OCI-LY7 (cell line): ENCODE results near the gene PRSS27. TPM values are rescaled to one million over a fixed set of nuclear protein-coding genes. Genes with fewer than 3 reads are reported as not detected.

ENCODE experiments used
- BruUV-seq: library from RNA; stranded (reverse); fragments of 400-500 nt; replicated peaks from 2 replicates; lab custom pipeline; 2021; lab: Mats Ljungman, UMichigan
- CTCF ChIA-PET: fragments of 300-600 bp; sonication (Branson Sonifier 250); formaldehyde crosslinking; loops from one replicate; lab custom pipeline; 2022; ENCODE audit warnings: antibody characterized with exemption; ENCODE audit not compliant: unreplicated experiment; lab: Charles Lee
- POLR2A ChIA-PET: fragments of 300-600 bp; sonication (Branson Sonifier 250); formaldehyde crosslinking; loops from one replicate; lab custom pipeline; 2022; ENCODE audit warnings: antibody characterized with exemption; lab: Charles Lee
- DNase-seq: peaks from one replicate; pipeline ENCODE4 v3.0.0-alpha.2; 2015; ENCODE audit warnings: low spot score
- H2AFZ ChIP-seq: fragments of 200-600 bp; sonication (generic), shearing (Covaris generic); 2 replicates; pipeline ENCODE4 v1.6.1; 2014; ENCODE audit warnings: mild to moderate bottlenecking, antibody characterized with exemption, low read length, moderate library complexity
- H3K27ac ChIP-seq: fragments of 200-600 bp; sonication (generic); 2 replicates; pipeline ENCODE4 v1.5.1; 2014; ENCODE audit warnings: mixed run types, low read depth, mild to moderate bottlenecking, moderate library complexity, low read length, inconsistent platforms; ENCODE audit not compliant: poor library complexity, severe bottlenecking
- H3K36me3 ChIP-seq: fragments of 200-600 bp; sonication (generic); 2 replicates; pipeline ENCODE4 v1.6.1; 2014; ENCODE audit warnings: mild to moderate bottlenecking, antibody characterized with exemption, low read length, moderate library complexity, mixed read lengths; ENCODE audit not compliant: insufficient read depth
- H3K4me1 ChIP-seq: fragments of 200-600 bp; sonication (generic); 2 replicates; pipeline ENCODE4 v1.5.1; 2014; ENCODE audit warnings: mild to moderate bottlenecking, low read length; ENCODE audit not compliant: insufficient read depth, poor library complexity, severe bottlenecking
- H3K4me2 ChIP-seq: fragments of 200-600 bp; sonication (generic); 2 replicates; pipeline ENCODE4 v1.6.1; 2014; ENCODE audit warnings: mild to moderate bottlenecking, low read length
- H3K4me3 ChIP-seq: fragments of 200-600 bp; sonication (generic); 2 replicates; pipeline ENCODE4 v1.5.1; 2014; ENCODE audit warnings: mild to moderate bottlenecking, low read depth, low read length; ENCODE audit not compliant: poor library complexity, severe bottlenecking
- H3K79me2 ChIP-seq: fragments of 200-600 bp; sonication (generic); 2 replicates; pipeline ENCODE4 v1.6.1; 2016; ENCODE audit warnings: low read depth, mild to moderate bottlenecking, low read length, moderate library complexity, mixed read lengths; ENCODE audit not compliant: insufficient read depth
- H3K9me2 ChIP-seq: fragments of 200-600 bp; sonication (generic); 2 replicates; pipeline ENCODE4 v1.6.1; 2016; ENCODE audit warnings: mild to moderate bottlenecking, low read length, mixed read lengths; ENCODE audit not compliant: insufficient read depth
- H3K9me3 ChIP-seq: fragments of 200-600 bp; sonication (generic); 2 replicates; pipeline ENCODE4 v1.6.1; 2014; ENCODE audit warnings: mild to moderate bottlenecking, mixed run types, low read length, mixed read lengths
- H4K20me1 ChIP-seq: fragments of 200-600 bp; sonication (generic); 2 replicates; pipeline ENCODE4 v1.6.1; 2014; ENCODE audit warnings: mild to moderate bottlenecking, antibody characterized with exemption, low read length, moderate library complexity, mixed read lengths; ENCODE audit not compliant: insufficient read depth
- EZH2phosphoT487 ChIP-seq: fragments of 200-600 bp; sonication (generic); IDR thresholded peaks from 2 replicates; pipeline ENCODE4 v1.6.1; 2018; ENCODE audit warnings: low read depth, borderline replicate concordance, mild to moderate bottlenecking, mixed run types, antibody characterized with exemption, low read length, moderate library complexity, mixed read lengths
- intact Hi-C: fragments of 100-400 bp; cut with micrococcal nuclease; formaldehyde crosslinking; loops from one replicate; pipeline ENCODE4 v1.10.0; 2022; ENCODE audit not compliant: unreplicated experiment
- total RNA-seq, 2 experiments: library from RNA; depleted of rRNA in 1 of 2; stranded (reverse); fragments of >200 nt in 1 of 2; shearing (Covaris generic) in 1 of 2; gene quantifications; 2 replicates each; pipeline ENCODE4 v1.2.3, GENCODE V29; 2014 to 2022
- TF ChIP-seq, protein P1 (sequence below): fragments of 200-600 bp; sonication (generic); conservative IDR thresholded peaks from 2 replicates; pipeline ENCODE4 v1.5.1; 2014; ENCODE audit warnings: mild to moderate bottlenecking, antibody characterized with exemption, low read length, moderate library complexity, mixed read lengths

Gene PRSS27
- total RNA-seq, 2 experiments from 2014 or later, result 2.7 to 7.7 TPM

DNA sequence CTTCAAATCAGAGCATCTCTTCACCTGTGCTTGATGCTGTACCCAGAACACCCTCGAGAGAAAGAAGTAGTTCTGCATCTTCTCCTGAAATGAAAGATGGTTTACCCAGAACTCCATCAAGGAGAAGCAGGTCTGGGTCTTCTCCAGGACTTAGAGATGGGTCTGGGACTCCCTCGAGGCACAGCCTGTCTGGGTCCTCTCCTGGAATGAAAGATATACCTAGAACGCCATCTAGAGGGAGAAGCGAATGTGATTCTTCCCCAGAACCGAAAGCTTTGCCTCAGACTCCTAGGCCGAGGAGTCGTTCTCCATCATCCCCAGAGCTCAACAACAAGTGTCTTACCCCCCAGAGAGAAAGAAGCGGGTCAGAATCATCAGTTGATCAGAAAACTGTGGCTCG is 44.7 kb upstream of the PRSS27 start:
- CTCF ChIA-PET, result no interaction called here
- Histone ChIP-seq H3K36me3 (peaks cover 100% of the 10 kb centered on the region), H3K79me2 (peaks cover 57% of the 10 kb centered on the region), H3K9me3 (no peaks in the 10 kb centered on the region), H3K4me3 (no peak overlapping the region), H2AFZ (no peak overlapping the region), H3K4me1 (no peaks in the 10 kb centered on the region), H3K4me2 (no peak overlapping the region), H4K20me1 (peaks cover 5% of the 10 kb centered on the region), H3K9me2 (no peaks in the 10 kb centered on the region), H3K27ac (no peak overlapping the region)
- no peak for TF ChIP-seq EZH2phosphoT487
- TF ChIP-seq, protein P1, sequence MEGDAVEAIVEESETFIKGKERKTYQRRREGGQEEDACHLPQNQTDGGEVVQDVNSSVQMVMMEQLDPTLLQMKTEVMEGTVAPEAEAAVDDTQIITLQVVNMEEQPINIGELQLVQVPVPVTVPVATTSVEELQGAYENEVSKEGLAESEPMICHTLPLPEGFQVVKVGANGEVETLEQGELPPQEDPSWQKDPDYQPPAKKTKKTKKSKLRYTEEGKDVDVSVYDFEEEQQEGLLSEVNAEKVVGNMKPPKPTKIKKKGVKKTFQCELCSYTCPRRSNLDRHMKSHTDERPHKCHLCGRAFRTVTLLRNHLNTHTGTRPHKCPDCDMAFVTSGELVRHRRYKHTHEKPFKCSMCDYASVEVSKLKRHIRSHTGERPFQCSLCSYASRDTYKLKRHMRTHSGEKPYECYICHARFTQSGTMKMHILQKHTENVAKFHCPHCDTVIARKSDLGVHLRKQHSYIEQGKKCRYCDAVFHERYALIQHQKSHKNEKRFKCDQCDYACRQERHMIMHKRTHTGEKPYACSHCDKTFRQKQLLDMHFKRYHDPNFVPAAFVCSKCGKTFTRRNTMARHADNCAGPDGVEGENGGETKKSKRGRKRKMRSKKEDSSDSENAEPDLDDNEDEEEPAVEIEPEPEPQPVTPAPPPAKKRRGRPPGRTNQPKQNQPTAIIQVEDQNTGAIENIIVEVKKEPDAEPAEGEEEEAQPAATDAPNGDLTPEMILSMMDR, result peak; percentile 50; the same call in 1 of the 2 replicates
- intact Hi-C loops, result no loop called here
- DNase-seq, result no peak
- BruUV-seq, result no TSS peak
- POLR2A ChIA-PET, result no interaction called here

DNA sequence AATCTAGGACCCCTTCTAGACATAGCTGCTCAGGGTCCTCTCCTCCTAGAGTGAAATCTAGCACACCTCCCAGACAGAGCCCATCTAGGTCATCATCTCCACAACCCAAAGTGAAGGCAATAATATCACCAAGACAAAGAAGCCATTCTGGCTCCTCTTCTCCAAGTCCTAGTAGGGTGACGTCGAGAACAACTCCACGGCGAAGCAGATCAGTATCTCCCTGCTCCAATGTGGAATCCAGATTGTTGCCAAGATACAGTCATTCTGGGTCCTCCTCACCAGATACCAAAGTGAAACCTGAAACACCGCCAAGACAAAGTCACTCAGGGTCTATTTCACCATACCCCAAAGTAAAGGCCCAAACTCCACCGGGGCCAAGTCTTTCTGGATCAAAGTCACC is 43.1 kb upstream of the PRSS27 start:
- peaks cover 10% of the 10 kb centered on the region for H4K20me1 ChIP-seq
- no peak overlapping the region for H2AFZ ChIP-seq
- H3K4me2 ChIP-seq, result no peak overlapping the region
- TF ChIP-seq EZH2phosphoT487, result no peak
- TF ChIP-seq, protein P1, result no peak
- H3K9me2 ChIP-seq, result no peaks in the 10 kb centered on the region
- CTCF ChIA-PET, result no interaction called here
- intact Hi-C loops, result no loop called here
- peaks cover 73% of the 10 kb centered on the region for H3K79me2 ChIP-seq
- POLR2A ChIA-PET, result no interaction called here
- no peak overlapping the region for H3K27ac ChIP-seq
- H3K4me1 ChIP-seq, result no peaks in the 10 kb centered on the region
- peaks cover 100% of the 10 kb centered on the region for H3K36me3 ChIP-seq
- no TSS peak for BruUV-seq
- no peaks in the 10 kb centered on the region for H3K9me3 ChIP-seq
- DNase-seq, result no peak
- no peak overlapping the region for H3K4me3 ChIP-seq

DNA sequence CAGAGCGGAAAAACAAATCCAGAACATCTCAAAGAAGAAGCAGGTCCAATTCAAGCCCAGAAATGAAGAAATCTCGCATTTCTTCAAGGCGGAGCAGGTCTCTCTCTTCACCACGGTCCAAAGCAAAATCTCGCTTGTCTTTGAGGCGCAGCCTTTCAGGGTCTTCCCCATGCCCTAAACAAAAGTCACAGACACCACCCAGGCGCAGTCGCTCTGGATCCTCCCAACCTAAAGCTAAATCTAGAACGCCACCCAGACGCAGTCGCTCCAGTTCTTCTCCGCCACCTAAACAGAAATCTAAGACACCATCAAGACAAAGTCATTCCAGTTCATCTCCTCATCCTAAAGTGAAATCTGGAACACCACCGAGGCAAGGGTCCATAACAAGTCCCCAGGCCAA is 42.7 kb upstream of the PRSS27 start:
- H3K9me2 ChIP-seq, result no peaks in the 10 kb centered on the region
- peaks cover 100% of the 10 kb centered on the region for H3K36me3 ChIP-seq
- no peak overlapping the region for H3K4me3 ChIP-seq
- ChIA-PET CTCF (no interaction called here), POLR2A (no interaction called here)
- H3K4me2 ChIP-seq, result no peak overlapping the region
- no peak for DNase-seq
- H2AFZ ChIP-seq, result no peak overlapping the region
- no peak overlapping the region for H3K27ac ChIP-seq
- no peaks in the 10 kb centered on the region for H3K9me3 ChIP-seq
- H4K20me1 ChIP-seq, result peaks cover 10% of the 10 kb centered on the region
- H3K79me2 ChIP-seq, result peaks cover 77% of the 10 kb centered on the region
- no TSS peak for BruUV-seq
- H3K4me1 ChIP-seq, result no peaks in the 10 kb centered on the region
- no peak for TF ChIP-seq EZH2phosphoT487
- intact Hi-C loops, result no loop called here
